Vagina (tissue), 2 donors: ENCODE results near the gene ATOH8.

Experiments
- POLR2A ChIP-seq, 2 donors: fragments of 450-650 bp; IDR thresholded peaks; one replicate each; pipeline ENCODE4 v1.6.1; 2017; ENCODE audit warnings: antibody characterized with exemption in 2 of 2, mild to moderate bottlenecking in 2 of 2, moderate library complexity in 2 of 2
- TF ChIP-seq, protein P1 (sequence below), 3 experiments: fragments of 450-650 bp in 2 of 3; fragments of 200-600 bp in 1 of 3; sonication (generic) in 1 of 3; IDR thresholded peaks; one replicate each; pipeline ENCODE4 v1.5.1; 2017 to 2019; ENCODE audit warnings: antibody characterized with exemption in 3 of 3, mild to moderate bottlenecking in 2 of 3, moderate library complexity in 2 of 3

DNA sequence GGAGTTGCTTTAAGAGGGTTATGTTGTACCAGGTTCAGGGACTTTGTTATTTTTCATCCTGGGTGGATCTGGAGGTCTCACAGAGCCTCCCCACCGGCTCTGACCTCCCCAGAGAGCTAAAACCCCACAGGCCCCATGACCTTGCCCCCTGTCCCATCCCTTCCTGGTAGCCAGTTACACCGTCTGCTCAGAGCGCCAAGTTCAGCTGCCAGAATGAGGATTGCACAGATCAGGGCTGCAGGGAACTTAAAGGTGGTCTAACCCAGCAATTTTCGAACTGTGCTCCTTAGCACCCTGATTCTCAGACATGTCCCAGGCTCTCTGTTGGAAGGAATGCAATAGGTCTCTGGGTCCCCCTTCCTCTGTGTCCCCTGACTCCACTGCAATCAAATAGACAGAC lies 32.1 kb downstream of the ATOH8 start:
- TF ChIP-seq, protein P1, sequence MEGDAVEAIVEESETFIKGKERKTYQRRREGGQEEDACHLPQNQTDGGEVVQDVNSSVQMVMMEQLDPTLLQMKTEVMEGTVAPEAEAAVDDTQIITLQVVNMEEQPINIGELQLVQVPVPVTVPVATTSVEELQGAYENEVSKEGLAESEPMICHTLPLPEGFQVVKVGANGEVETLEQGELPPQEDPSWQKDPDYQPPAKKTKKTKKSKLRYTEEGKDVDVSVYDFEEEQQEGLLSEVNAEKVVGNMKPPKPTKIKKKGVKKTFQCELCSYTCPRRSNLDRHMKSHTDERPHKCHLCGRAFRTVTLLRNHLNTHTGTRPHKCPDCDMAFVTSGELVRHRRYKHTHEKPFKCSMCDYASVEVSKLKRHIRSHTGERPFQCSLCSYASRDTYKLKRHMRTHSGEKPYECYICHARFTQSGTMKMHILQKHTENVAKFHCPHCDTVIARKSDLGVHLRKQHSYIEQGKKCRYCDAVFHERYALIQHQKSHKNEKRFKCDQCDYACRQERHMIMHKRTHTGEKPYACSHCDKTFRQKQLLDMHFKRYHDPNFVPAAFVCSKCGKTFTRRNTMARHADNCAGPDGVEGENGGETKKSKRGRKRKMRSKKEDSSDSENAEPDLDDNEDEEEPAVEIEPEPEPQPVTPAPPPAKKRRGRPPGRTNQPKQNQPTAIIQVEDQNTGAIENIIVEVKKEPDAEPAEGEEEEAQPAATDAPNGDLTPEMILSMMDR (IDR thresholded peaks at IDR 0.05) = no peak
- TF ChIP-seq POLR2A (IDR thresholded peaks at IDR 0.05) = no peak
